ENCODE measurements around the gene RBM11.

- TF ChIP-seq RAD21 (CRISPR knock-in tag; conservative IDR thresholded peaks at IDR 0.05 in 1 of 2, IDR thresholded peaks at IDR 0.05 in 1 of 2): no peak
- TF ChIP-seq HNRNPUL1 (IDR thresholded peaks at IDR 0.05; ENCODE audit: low read length): no peak
- no peak for TF ChIP-seq U2AF1 (optimal IDR thresholded peaks at IDR 0.05; ENCODE audit: low read depth, low read length)
- no peak for TF ChIP-seq REST (IDR thresholded peaks at IDR 0.05; ENCODE audit: borderline replicate concordance)
- no peak for TF ChIP-seq REST (CRISPR knock-in tag; IDR thresholded peaks at IDR 0.05; ENCODE audit: low read depth)
- TF ChIP-seq DNMT1 (IDR thresholded peaks at IDR 0.05): no peak
- TF ChIP-seq FOXA3 (CRISPR knock-in tag; conservative IDR thresholded peaks at IDR 0.05 in 1 of 2, IDR thresholded peaks at IDR 0.05 in 1 of 2): no peak
- TF ChIP-seq POLR2AphosphoS5 (IDR thresholded peaks at IDR 0.05; ENCODE audit: control insufficient read depth, insufficient read depth, low read depth, low read length): no peak
- TF ChIP-seq, protein P1, sequence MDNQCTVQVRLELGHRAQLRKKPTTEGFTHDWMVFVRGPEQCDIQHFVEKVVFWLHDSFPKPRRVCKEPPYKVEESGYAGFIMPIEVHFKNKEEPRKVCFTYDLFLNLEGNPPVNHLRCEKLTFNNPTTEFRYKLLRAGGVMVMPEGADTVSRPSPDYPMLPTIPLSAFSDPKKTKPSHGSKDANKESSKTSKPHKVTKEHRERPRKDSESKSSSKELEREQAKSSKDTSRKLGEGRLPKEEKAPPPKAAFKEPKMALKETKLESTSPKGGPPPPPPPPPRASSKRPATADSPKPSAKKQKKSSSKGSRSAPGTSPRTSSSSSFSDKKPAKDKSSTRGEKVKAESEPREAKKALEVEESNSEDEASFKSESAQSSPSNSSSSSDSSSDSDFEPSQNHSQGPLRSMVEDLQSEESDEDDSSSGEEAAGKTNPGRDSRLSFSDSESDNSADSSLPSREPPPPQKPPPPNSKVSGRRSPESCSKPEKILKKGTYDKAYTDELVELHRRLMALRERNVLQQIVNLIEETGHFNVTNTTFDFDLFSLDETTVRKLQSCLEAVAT (IDR thresholded peaks at IDR 0.05): no peak
- TF ChIP-seq CTCF (IDR thresholded peaks at IDR 0.05 in 2 of 3, conservative IDR thresholded peaks at IDR 0.05 in 1 of 3; ENCODE audit: insufficient read depth in 2 of 3, low read depth in 1 of 3, low read length in 3 of 3): no peak
- no peak for TF ChIP-seq JUND (IDR thresholded peaks at IDR 0.05; ENCODE audit: borderline replicate concordance, low read depth, low read length)
- no peak for TF ChIP-seq JUND (tag; IDR thresholded peaks at IDR 0.05; ENCODE audit: borderline replicate concordance, low read depth, low read length)
- no peak for TF ChIP-seq PBX2 (CRISPR knock-in tag; IDR thresholded peaks at IDR 0.05; ENCODE audit: low read depth)
- no peak for TF ChIP-seq PBX2 (tag; conservative IDR thresholded peaks at IDR 0.05; ENCODE audit: low read depth)
Observed at GRCh38 chr21:14251336-14251735, 35.4 kb downstream of the RBM11 start.

All from K562 (cell line).